Suprapubic skin (tissue), 4 donors: ENCODE data around the gene ITPRID1. TPM values are rescaled to one million over a fixed set of nuclear protein-coding genes. Genes with fewer than 3 reads are reported as not detected.
A peak's percentile ranks its signal among the peaks of the same experiment; 100 is the strongest.
"Not testable (repeated sequence)": the region's sequence is repeated elsewhere in the genome, so short reads cannot be mapped to it uniquely, and the experiment has no call there.

Source experiments
- DNase-seq, 2 donors: peaks; one replicate each; pipeline ENCODE4 v3.0.0-alpha.2; 2019; ENCODE audit warnings: low spot score in 2 of 2
- H3K27ac ChIP-seq: fragments of 200-600 bp; sonication (generic); one replicate; pipeline ENCODE4 v1.5.1; 2019
- H3K27me3 ChIP-seq: fragments of 200-600 bp; sonication (generic); one replicate; pipeline ENCODE4 v1.5.1; 2019
- H3K36me3 ChIP-seq: fragments of 200-600 bp; sonication (generic); one replicate; pipeline ENCODE4 v1.5.1; 2019
- H3K4me1 ChIP-seq: fragments of 200-600 bp; sonication (generic); one replicate; pipeline ENCODE4 v1.5.1; 2019
- H3K4me3 ChIP-seq: fragments of 200-600 bp; sonication (generic); one replicate; pipeline ENCODE4 v1.5.1; 2019; ENCODE audit warnings: mild to moderate bottlenecking
- H3K9me3 ChIP-seq: fragments of 200-600 bp; sonication (generic); one replicate; pipeline ENCODE4 v1.5.1; 2019
- EP300 ChIP-seq: sonication (generic); formaldehyde crosslinking; IDR thresholded peaks from one replicate; pipeline ENCODE4 v1.6.1; 2017; ENCODE audit warnings: antibody characterized with exemption
- POLR2A ChIP-seq, 2 donors: fragments of 450-650 bp; IDR thresholded peaks; one replicate each; pipeline ENCODE4 v1.6.1; 2017; ENCODE audit warnings: antibody characterized with exemption in 2 of 2, mild to moderate bottlenecking in 2 of 2, moderate library complexity in 2 of 2
- POLR2AphosphoS5 ChIP-seq, 3 donors: sonication (generic); formaldehyde crosslinking; IDR thresholded peaks; one replicate each; pipeline ENCODE4 v1.6.1; 2017; ENCODE audit warnings: antibody characterized with exemption in 3 of 3
- WGBS: methylation state at CpG from one replicate; pipeline ENCODE4 v1.1.5; 2018; 5-methylcytosine and 5-hydroxymethylcytosine counted together
- total RNA-seq, 4 donors: library from RNA; depleted of rRNA; stranded (reverse); fragments of >200 nt; gene quantifications; one replicate each; pipeline ENCODE4 v1.1.0, GENCODE V29; 2016
- TF ChIP-seq, protein P1 (sequence below), 2 donors: fragments of 200-600 bp in 1 of 2; fragments of 450-650 bp in 1 of 2; sonication (generic) in 1 of 2; IDR thresholded peaks; one replicate each; pipeline ENCODE4 v1.5.1; 2016 to 2019; ENCODE audit warnings: antibody characterized with exemption in 2 of 2, mild to moderate bottlenecking in 1 of 2, moderate library complexity in 1 of 2

The ITPRID1 gene
- 10 to 100 TPM in 2 of 4 donors, 1 to 10 TPM in 2; 4.4 to 27.7 (median 7.9) TPM for total RNA-seq

DNA sequence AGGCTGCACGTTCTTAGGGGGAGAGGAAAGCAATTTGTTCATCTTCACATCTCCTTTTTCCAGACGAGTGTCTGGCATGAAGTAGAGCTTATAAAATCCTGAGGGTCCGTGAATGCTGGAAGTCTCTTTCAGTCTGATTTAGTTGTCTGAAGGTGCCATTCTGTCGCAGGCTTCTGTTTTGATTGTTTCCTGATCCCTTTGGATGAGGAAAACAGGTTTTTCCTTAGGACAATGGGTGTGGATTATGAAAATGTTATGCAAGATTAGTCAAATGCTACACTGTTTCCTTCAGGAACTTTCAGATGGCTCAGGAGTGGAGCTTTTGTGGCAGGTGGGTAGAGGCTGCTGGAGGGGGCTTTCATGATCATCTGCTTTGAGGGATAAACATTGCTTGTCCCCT lies at the start of gene ITPRID1:
Gene ITPRID1 (plus strand): TSS at position 301 of the 400 bp plus-strand sequence. CDS start 38,935 bp downstream, outside the sequence.
- Histone ChIP-seq H3K4me3 (no peak within 1 kb of the TSS), H3K4me1 (no peaks in the 10 kb centered on the region), H3K27me3 (no peaks in the 10 kb centered on the region), H3K27ac (peak within 1 kb of the TSS; percentile 32), H3K9me3 (no peaks in the 10 kb centered on the region), H3K36me3 (no peaks in the 10 kb centered on the region)
- 73% methylated on average over 4 of the region's 4 CpGs for WGBS
- TF ChIP-seq POLR2AphosphoS5 (IDR thresholded peaks at IDR 0.05): no peak
- no peak for TF ChIP-seq EP300
- TF ChIP-seq, protein P1, sequence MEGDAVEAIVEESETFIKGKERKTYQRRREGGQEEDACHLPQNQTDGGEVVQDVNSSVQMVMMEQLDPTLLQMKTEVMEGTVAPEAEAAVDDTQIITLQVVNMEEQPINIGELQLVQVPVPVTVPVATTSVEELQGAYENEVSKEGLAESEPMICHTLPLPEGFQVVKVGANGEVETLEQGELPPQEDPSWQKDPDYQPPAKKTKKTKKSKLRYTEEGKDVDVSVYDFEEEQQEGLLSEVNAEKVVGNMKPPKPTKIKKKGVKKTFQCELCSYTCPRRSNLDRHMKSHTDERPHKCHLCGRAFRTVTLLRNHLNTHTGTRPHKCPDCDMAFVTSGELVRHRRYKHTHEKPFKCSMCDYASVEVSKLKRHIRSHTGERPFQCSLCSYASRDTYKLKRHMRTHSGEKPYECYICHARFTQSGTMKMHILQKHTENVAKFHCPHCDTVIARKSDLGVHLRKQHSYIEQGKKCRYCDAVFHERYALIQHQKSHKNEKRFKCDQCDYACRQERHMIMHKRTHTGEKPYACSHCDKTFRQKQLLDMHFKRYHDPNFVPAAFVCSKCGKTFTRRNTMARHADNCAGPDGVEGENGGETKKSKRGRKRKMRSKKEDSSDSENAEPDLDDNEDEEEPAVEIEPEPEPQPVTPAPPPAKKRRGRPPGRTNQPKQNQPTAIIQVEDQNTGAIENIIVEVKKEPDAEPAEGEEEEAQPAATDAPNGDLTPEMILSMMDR (IDR thresholded peaks at IDR 0.05): no peak
- TF ChIP-seq POLR2A (IDR thresholded peaks at IDR 0.05): no peak
- DNase-seq: no peak

DNA sequence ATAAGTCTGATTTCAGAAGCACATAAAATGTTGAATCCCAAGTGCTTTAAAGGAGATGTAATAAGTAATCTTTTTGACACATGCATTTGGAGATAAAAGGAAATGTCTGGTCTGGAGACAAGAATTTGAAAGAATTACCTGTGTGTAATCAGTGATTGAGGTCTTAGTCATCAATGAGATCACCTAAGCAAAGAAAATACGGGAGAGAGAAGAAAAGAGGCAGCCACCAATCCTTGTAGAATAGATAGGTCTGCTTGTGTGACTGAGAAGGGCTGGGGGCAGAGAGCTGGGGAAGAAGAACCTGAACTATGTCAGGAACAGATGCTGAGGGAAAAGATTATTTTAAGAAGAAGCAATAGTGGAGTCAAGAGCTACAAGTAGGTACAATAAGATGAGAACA lies 49.3 kb upstream of the ITPRID1 start:
- DNase-seq: no peak
- TF ChIP-seq POLR2A (IDR thresholded peaks at IDR 0.05): no peak
- no peak for TF ChIP-seq POLR2AphosphoS5 (IDR thresholded peaks at IDR 0.05)
- TF ChIP-seq EP300: no peak
- TF ChIP-seq, protein P1 (IDR thresholded peaks at IDR 0.05): no peak
- Histone ChIP-seq H3K36me3 (no peaks in the 10 kb centered on the region), H3K9me3 (no peaks in the 10 kb centered on the region), H3K27me3 (no peaks in the 10 kb centered on the region), H3K4me1 (no peaks in the 10 kb centered on the region), H3K4me3 (no peak overlapping the region), H3K27ac (no peak overlapping the region)
- WGBS: 39% methylated on average over 1 of the region's 1 CpG

DNA sequence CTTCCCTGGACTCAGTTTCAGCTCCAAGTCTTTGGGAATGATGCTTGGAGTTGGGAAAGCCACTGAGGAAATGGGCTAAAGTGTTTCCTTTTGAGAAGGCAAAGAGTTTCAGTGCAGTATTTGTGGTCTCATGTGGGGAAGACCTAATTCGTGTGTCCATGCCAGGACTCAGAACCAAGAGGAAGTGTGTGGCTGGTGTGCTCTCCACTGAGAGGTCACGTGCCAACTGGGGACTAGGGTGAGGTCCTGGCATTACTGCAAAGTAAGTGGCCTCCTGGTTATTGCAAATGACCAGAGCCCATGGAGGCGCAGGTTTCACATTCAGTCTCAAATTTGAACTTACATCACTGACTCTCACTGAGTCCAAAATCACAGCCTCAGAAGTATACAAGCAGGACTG lies 48.6 kb upstream of the ITPRID1 start:
- Histone ChIP-seq H3K4me3 (no peak overlapping the region), H3K36me3 (no peaks in the 10 kb centered on the region), H3K27ac (no peak overlapping the region), H3K9me3 (no peaks in the 10 kb centered on the region), H3K4me1 (no peaks in the 10 kb centered on the region), H3K27me3 (no peaks in the 10 kb centered on the region)
- 67% methylated on average over 3 of the region's 3 CpGs for WGBS
- TF ChIP-seq EP300 (no peak), POLR2A (IDR thresholded peaks at IDR 0.05) (no peak), POLR2AphosphoS5 (IDR thresholded peaks at IDR 0.05) (no peak)
- TF ChIP-seq, protein P1 (IDR thresholded peaks at IDR 0.05): no peak
- DNase-seq: no peak

DNA sequence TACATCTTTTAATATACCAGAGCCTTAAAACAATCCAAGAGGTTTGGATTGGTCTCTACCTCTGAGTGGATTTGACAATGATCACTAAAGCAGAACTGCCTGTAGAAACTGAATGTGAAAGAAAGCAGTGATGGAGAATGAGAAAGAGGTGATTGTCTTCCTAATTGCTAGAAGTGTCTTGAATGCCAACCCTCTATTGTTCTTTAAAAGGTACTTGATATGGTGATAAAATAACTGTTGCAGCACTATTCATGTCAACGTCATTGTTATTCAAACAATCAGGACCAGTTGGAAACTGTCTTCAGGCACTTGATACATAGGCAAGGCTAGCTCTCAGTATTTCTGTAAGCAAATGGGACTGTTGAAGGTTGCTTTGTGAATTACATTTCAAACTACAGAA lies 47.9 kb upstream of the ITPRID1 start:
- TF ChIP-seq POLR2A (IDR thresholded peaks at IDR 0.05) (no peak), EP300 (no peak), POLR2AphosphoS5 (IDR thresholded peaks at IDR 0.05) (no peak)
- TF ChIP-seq, protein P1 (IDR thresholded peaks at IDR 0.05): no peak
- 20% methylated on average over 1 of the region's 1 CpG for WGBS
- DNase-seq: no peak
- Histone ChIP-seq H3K9me3 (no peaks in the 10 kb centered on the region), H3K4me1 (no peaks in the 10 kb centered on the region), H3K27ac (no peak overlapping the region), H3K36me3 (no peaks in the 10 kb centered on the region), H3K4me3 (no peak overlapping the region), H3K27me3 (no peaks in the 10 kb centered on the region)

DNA sequence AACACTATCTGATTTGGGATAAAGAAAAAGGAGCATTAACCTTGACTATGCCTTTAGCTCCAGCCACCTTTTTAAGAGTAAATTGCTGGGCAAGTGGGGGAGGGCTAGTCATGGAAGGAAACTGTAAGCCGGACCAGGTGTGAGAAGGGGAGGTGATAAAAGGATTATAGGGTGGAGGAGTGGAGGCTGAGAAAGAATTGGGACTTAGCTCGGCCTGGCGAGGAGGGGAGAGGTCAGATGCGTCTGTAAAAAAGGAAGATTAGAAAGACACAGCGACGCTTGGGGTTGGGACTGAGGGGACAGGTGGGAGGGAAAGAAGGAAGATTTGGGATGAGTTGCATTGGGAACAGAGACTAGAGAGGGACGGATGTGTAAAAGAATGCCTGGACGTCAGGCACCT lies 43.0 kb upstream of the ITPRID1 start:
- not testable (repeated sequence) for H3K36me3 ChIP-seq, H3K27me3 ChIP-seq, H3K4me1 ChIP-seq, H3K9me3 ChIP-seq, DNase-seq, H3K27ac ChIP-seq, H3K4me3 ChIP-seq
- 68% methylated on average over 8 of the region's 8 CpGs for WGBS

DNA sequence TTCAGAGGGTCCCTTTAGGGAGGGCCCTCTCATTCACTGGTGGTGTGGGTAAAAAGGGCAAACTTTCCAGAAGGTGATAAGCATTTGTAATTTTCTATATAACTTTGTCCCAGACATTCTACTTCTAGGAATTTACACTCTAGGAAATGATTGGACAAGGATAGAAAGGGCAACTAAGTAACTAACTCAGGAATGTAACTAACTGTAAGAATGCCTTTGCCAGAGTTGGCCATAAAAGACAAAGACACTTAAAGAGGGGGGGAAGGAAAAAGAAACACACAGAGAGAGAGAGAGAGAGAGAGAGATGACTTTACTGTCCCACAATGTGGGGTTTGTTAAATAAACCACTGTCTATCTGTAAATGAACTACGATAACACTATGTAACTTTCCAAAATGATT lies 38.5 kb upstream of the ITPRID1 start:
- DNase-seq: no peak
- Histone ChIP-seq H3K9me3 (no peaks in the 10 kb centered on the region), H3K4me1 (no peaks in the 10 kb centered on the region), H3K4me3 (no peak overlapping the region), H3K27me3 (no peaks in the 10 kb centered on the region), H3K36me3 (no peaks in the 10 kb centered on the region), H3K27ac (no peak overlapping the region)
- 47% methylated on average over 1 of the region's 1 CpG for WGBS
- TF ChIP-seq POLR2A (IDR thresholded peaks at IDR 0.05) (no peak), EP300 (no peak), POLR2AphosphoS5 (IDR thresholded peaks at IDR 0.05) (no peak)
- TF ChIP-seq, protein P1 (IDR thresholded peaks at IDR 0.05): no peak
